ENCODE data around the gene TGFB1. TPM values are rescaled to one million over a fixed set of nuclear protein-coding genes. Genes with fewer than 3 reads are reported as not detected.
"Not testable (repeated sequence)": the region's sequence is repeated elsewhere in the genome, so short reads cannot be mapped to it uniquely, and the experiment has no call there.

The TGFB1 gene
- total RNA-seq (2014; rRNA removed; shearing (Covaris generic)): 10.1 and 22.9 TPM in 2 replicates

DNA sequence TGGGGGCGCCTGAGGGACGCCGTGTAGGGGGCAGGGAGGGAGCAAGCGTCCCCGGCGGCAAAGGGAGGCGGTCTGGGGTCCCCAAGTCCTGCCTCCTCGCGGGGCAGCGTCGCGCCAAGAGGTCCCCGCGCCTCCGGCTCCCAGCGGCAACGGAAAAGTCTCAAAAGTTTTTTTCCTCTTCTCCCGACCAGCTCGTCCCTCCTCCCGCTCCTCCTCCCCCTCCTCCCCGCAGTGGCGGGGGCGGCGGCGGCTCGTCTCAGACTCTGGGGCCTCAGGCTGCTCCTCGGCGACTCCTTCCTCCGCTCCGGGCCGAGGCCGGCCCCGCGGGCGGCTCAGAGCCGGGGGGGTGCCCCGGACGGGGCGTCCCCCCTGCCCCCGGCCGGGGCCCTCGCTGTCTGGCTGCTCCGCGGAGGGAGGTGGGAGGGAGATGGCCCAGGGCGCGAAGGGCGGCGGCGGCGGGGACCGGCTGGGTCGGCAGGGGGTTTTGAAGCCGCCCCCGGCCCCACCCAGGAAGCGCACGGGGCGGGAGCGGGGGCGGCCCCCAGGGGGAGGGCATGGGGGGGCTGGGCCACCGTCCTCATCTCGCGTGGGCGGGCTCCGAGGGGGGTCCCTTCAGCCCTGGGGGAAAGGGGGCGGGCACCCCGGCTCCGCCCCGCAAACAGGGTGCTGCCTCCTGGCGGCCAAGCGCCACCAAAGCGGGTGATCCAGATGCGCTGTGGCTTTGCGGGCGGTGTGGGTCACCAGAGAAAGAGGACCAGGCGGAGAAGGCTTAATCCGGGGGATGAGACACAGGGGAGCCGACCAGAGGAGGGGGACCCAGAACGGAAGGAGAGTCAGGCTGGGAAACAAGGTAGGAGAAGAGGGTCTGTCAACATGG, at the start of gene TGFB1:
Gene TGFB1, minus strand, starts transcription at position 457 of the 877 bp plus-strand sequence. CDS start 878 bp downstream, outside the sequence.
- peak; percentile 78 for DNase-seq (ENCODE audit: low read depth)

GRCh38 chr19:41402010-41402409, 48.3 kb upstream of the TGFB1 start:
- no peak for DNase-seq (ENCODE audit: low read depth)

DNA sequence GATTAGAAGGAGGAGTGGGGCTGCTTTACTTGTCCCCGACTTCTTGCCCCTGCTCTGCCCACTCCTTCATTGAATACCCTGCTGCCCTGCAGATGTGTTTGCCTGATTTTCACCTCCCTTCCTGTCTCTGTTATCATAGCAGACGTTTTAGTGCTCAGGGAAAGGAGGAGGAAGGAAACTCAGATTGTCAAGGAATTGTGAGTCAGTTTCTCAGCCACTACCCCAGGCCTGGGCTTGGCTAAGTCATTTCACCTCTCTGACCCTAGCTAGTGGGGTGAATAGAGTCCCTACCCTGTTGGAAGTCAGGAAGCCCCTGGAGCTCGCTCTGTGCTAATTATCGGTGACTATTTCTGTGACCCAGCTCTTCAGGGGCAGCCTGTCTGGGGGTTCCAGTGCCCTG, 47.8 kb upstream of the TGFB1 start:
- no peak for DNase-seq (ENCODE audit: low read depth)

- DNase-seq (ENCODE audit: low read depth): no peak
These were observed 45.8 kb upstream of the TGFB1 start for GRCh38 chr19:41399525-41399924.

GRCh38 chr19:41399091-41399490, 45.4 kb upstream of the TGFB1 start:
- no peak for DNase-seq (ENCODE audit: low read depth)

DNA sequence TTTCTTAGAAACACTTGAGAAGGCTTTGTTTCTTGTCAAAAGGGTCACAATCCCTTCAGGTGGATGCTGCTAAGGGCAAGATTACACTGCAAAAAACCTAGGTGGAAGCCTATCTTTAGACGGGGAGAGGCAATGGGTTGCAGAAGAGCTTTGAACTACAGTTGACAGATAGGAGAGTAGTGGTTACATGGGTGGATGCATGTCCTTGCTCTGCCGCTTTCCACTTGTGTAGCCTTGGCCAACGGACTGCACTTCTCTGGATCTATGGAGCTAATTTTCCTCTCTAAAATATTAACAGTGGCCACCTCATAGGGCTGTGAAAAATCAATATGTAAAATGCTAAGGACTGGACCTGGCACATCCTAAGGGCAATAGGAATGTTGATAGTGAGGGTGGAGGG, 44.9 kb upstream of the TGFB1 start:
- no peak for DNase-seq (ENCODE audit: low read depth)

DNA sequence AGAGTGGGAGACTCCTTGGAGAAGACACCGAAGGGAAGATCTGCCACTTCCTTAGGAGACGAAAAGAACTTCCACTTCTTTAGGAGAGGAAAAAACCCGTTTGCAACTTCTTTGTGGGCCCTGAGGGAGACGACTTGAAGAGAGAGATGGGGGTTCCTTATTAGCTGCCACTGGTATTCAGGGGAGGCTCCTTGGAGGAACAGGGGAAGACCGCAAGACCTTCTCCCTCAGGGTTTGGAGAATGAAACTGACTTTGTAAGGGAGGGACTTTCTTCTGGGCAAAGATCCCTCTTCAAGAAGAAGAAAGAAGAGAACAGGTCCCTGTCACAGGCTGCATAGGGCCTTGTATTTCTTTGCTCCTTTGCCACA, 44.3 kb upstream of the TGFB1 start:
- no peak for DNase-seq (ENCODE audit: low read depth)

- peak; percentile 100 for DNase-seq (ENCODE audit: low read depth)
These were observed 43.6 kb upstream of the TGFB1 start, which contains the start of the genes BCKDHA and EXOSC5 for GRCh38 chr19:41397086-41398049. TSS of gene BCKDHA (plus strand) at chr19:41397818. CDS start at chr19:41397828, 10 bp downstream. TSS of gene EXOSC5 (minus strand) at chr19:41397359. CDS start at chr19:41397328, 31 bp downstream.

DNA sequence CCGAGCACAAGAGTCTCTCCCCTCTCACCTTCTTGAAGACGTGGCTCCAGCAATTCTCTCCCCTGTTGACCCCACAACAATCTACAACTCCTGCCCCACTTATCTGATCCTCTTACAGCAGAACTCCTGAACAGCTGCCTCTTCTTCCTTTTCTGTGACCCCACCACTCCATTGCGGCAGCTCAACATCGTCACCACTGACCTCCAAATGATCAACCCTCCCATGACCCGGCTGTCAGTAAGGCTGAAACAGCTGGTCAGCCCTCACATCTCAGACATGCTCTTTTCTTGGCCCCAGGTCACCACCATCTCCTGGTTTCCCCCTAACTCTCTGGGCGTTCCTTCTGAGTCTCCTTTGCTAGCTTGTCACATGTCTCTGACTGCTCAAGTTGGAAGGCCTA, 41.6 kb upstream of the TGFB1 start:
- no peak for DNase-seq (ENCODE audit: low read depth)

- DNase-seq (ENCODE audit: low read depth): no peak
These were observed 39.1 kb upstream of the TGFB1 start for GRCh38 chr19:41392775-41393174.

DNA sequence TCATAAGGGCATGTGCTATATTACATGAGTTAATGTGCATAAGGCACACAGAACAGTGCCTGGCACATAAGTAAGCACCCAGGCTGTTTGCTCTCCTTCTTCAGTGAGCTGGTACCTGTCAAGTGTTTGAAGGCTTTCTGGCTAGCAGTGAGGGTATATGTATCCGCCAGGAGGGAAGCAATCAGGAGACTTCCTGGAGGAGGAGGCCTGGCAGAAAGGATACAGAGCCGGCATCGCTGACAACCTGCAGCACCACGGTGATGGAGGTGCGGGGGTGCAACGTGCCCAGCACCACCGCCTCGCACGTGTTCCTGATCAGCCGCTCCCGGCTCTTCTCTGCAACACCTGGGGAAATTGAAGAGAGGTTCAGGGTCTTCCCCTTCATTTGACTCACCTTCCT, 37.9 kb upstream of the TGFB1 start:
- DNase-seq (ENCODE audit: low read depth): no peak

DNA sequence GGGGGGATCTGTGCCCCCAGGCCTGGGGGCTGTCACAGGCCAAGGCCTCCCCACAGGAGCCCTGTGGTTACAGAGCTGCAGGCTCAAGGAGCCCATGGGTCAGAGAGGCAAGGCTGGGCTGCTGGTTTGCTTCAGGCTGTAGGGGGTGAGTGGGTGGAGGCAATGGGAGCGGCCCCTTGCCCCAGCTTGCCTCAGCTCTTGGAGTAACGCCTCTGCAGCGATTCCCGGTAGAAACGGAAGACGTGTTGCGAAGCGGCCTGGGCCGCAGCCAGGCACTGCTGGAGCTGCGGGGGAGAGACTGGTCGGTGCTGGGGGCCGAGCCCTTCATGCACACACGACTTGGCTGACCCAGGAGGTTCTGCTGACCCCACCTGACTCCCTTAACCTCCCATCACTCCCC, 32.7 kb upstream of the TGFB1 start:
- DNase-seq (ENCODE audit: low read depth): no peak

GRCh38 chr19:41384351-41384750, 30.6 kb upstream of the TGFB1 start:
- DNase-seq (ENCODE audit: low read depth): no peak

DNA sequence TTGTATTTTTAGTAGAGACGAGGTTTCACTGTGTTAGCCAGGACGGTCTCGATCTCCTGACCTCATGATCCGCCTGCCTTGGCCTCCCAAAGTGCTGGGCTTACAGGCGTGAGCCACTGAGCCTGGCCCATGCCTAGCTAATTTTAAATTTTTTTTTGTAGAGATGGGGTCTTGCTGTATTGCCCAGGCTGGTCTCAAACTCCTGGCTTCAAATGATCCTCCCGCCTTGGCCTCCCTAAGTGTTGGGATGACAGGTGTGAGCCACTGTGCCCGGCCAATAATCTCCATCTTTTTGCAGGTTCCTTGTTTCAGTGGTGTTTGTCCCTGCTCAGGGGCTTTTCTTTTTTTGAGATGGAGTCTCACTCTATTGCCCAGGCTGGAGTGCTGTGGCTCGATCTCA, 27.8 kb upstream of the TGFB1 start:
- DNase-seq (ENCODE audit: low read depth): not testable (repeated sequence)

DNA sequence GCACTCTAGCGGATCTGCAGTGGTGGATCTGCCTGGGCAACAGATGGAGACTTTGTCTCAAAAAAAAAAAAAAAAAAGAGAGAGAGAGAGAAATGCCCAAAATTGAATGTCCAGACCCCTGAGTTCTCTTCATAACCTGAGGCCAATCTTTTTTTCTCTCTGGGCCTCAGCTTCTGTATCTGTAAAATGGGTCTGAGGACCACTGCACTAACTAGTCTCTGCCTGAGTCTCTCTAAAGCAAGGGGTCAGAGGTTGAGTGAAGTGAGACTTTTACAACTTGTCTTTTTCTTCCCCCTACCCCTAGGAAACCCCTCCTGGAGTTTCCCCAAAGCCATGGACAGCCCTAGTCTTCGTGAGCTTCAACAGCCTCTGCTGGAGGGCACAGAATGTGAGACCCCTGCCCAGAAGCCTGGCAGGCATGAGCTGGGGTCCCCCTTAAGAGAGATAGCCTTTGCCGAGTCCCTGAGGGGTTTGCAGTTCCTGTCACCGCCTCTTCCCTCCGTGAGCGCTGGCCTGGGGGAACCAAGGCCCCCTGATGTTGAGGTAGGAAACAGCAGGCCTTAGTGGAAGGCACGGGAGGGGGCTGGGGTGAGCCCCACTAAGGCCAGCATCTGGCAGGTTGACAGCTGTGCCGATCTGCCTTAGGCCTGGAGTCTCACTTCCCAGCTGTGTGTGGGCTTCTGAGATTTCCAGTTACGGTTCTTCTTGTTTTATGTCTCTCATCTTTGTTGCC, 24.4 kb upstream of the TGFB1 start:
- no peak for DNase-seq (ENCODE audit: low read depth)

DNA sequence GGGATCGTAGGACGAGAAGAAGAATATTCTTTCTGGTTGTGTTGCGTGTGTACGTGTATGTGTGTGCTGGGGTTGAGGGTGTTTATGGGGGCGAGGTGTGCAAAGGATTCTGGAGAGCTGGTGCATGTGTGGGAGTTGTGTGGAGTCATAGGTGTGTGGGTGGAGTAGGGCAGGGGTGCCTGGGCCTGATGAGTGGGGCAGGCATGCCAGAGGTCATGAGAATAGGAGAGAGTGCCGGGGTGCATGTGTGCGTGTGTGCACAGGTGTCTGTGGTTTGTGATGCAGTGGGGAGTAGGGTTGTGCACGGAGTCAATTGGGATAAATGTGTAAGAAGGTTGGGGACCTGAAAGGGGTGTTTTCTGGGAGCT, 23.3 kb upstream of the TGFB1 start:
- DNase-seq (ENCODE audit: low read depth): no peak

- DNase-seq (ENCODE audit: low read depth): no peak
These were observed 22.7 kb upstream of the TGFB1 start, which contains the start of gene TMEM91 for GRCh38 chr19:41376241-41376997. TSS of gene TMEM91 (plus strand) at chr19:41376533. CDS start at chr19:41378310, 1,777 bp downstream.

DNA sequence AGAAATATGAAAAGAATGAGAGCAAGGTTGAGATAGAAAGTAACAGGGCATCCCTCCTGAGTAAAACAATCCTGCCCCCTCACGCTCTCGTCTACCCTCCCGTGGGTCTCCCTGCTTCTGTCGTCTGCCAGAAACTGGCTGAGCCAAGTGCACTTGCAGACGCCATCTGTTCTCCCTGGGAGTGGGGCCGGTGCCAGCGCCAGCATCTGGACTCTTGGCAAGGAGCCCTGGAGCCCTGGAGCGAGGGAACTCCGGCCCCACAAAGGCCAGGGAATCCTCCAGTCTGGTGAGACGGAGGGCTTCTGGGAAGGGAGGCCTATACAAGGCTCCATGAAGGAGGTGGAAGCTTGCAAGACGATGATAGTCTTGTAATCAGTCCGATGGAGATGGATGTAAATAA, 20.3 kb upstream of the TGFB1 start:
- DNase-seq (ENCODE audit: low read depth): peak; percentile 87

GRCh38 chr19:41372501-41372900, 18.8 kb upstream of the TGFB1 start:
- no peak for DNase-seq (ENCODE audit: low read depth)

GRCh38 chr19:41371541-41371940, 17.8 kb upstream of the TGFB1 start:
- DNase-seq (ENCODE audit: low read depth): no peak

DNA sequence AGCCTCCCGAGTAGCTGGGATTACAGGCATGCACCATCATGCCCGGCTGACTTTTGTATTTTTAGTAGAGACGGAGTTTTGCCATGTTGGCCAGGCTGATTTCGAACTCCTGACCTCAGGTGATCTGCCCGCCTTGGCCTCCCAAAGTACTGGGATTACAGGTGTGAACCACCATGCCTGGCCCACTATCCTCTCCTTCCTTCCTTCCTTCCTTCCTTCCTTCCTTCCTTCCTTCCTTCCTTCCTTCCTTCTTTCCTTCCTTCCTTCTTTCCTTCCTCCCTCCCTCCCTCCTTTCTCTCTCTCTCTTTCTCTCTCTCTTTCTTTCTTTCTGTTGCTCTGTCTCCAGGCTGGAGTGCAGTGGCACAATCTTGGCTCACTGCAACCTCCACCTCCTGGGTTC, 17.4 kb upstream of the TGFB1 start:
- DNase-seq (ENCODE audit: low read depth): not testable (repeated sequence)

Data from M059J (cell line).